ENCODE results near the gene LMOD2. TPM values are rescaled to one million over a fixed set of nuclear protein-coding genes. Genes with fewer than 3 reads are reported as not detected.
A peak's percentile ranks its signal among the peaks of the same experiment; 100 is the strongest.

The LMOD2 gene
- total and polyA plus RNA-seq, 2 donors (not counting 3 experiments of a cell fraction or from before 2014, with no cell fraction given) = not detected

- H3K27ac ChIP-seq (ENCODE audit: insufficient read depth, low read depth, low read length) = no peak overlapping the region
- intact Hi-C loops (cut with micrococcal nuclease) (no loop called here), dilution Hi-C loops (cut with MboI; ENCODE audit: extremely low pct_ligation_motif_present, low sequenced_read_pairs) (no loop called here)
- no peaks in the 10 kb centered on the region for H3K9me1 ChIP-seq (replicated peaks; ENCODE audit: control insufficient read depth, extremely low read depth, insufficient read depth, low read length)
- H3K27me3 ChIP-seq (ENCODE audit: control insufficient read depth in 2 of 2, insufficient read depth in 2 of 2, low read length in 2 of 2) = no peaks in the 10 kb centered on the region
- DNase-seq (ENCODE audit: low read depth, low spot score) (no peak), FAIRE-seq (no peak)
- CTCF ChIA-PET = interaction anchor here (4.4 to 4.8 kb wide), 2 partner anchors 12 to 35 kb away, joined by 21 to 25 read pairs; no protein-coding TSS in a partner anchor
- H3K4me3 ChIP-seq (replicated peaks in 1 of 3; ENCODE audit: insufficient read depth in 1 of 3, low read depth in 1 of 3, low read length in 3 of 3) = no peak overlapping the region
- H2AFZ ChIP-seq (ENCODE audit: low read depth, low read length) = no peak overlapping the region
- no peak overlapping the region for H3K4me2 ChIP-seq (ENCODE audit: insufficient read depth, low read length)
- POLR2A ChIA-PET = no interaction called here
- no peaks in the 10 kb centered on the region for H3K79me2 ChIP-seq (ENCODE audit: control insufficient read depth, insufficient read depth, low read length)
- H4K20me1 ChIP-seq (replicated peaks; ENCODE audit: control insufficient read depth, extremely low read depth, insufficient read depth, low read length) = no peaks in the 10 kb centered on the region
- H3K9ac ChIP-seq (replicated peaks; ENCODE audit: extremely low read depth, insufficient read depth, low read length) = no peak overlapping the region
- no TSS peak for BruUV-seq (replicated peaks)
- H3K9me3 ChIP-seq (replicated peaks; ENCODE audit: control insufficient read depth, insufficient read depth, low read length) = no peaks in the 10 kb centered on the region
- H3K36me3 ChIP-seq (ENCODE audit: control insufficient read depth in 2 of 2, extremely low read depth in 1 of 2, insufficient read depth in 2 of 2, low read length in 2 of 2) = no peaks in the 10 kb centered on the region
- H3K4me1 ChIP-seq (ENCODE audit: control insufficient read depth, extremely low read depth, insufficient read depth, low read length) = peaks cover 27% of the 10 kb centered on the region
- TF ChIP-seq GATA2 (IDR thresholded peaks at IDR 0.05; ENCODE audit: insufficient read depth, insufficient read length, low read depth, low read length) = no peak
These were observed 8.4 kb upstream of the LMOD2 start for GRCh38 chr7:123647106-123647730.

GRCh38 chr7:123649964-123650363 is 5.7 kb upstream of the LMOD2 start:
- TF ChIP-seq JUN (IDR thresholded peaks at IDR 0.05; ENCODE audit: borderline replicate concordance, insufficient read depth, insufficient read length, low read depth) = peak; percentile 41
- TF ChIP-seq FOS (IDR thresholded peaks at IDR 0.05; ENCODE audit: borderline replicate concordance, insufficient read depth, low read length) = peak; percentile 66
- TF ChIP-seq POLR2A (IDR thresholded peaks at IDR 0.05; ENCODE audit: low read depth, low read length) = no peak
- Histone ChIP-seq H3K79me2 (ENCODE audit: control insufficient read depth, insufficient read depth, low read length) (no peaks in the 10 kb centered on the region), H3K9ac (replicated peaks; ENCODE audit: extremely low read depth, insufficient read depth, low read length) (no peak overlapping the region), H3K27ac (ENCODE audit: insufficient read depth, low read depth, low read length) (no peak overlapping the region), H3K4me1 (ENCODE audit: control insufficient read depth, extremely low read depth, insufficient read depth, low read length) (peaks cover 11% of the 10 kb centered on the region), H3K27me3 (ENCODE audit: control insufficient read depth in 2 of 2, insufficient read depth in 2 of 2, low read length in 2 of 2) (no peaks in the 10 kb centered on the region), H3K4me2 (ENCODE audit: insufficient read depth, low read length) (peak overlapping the region; percentile 44), H4K20me1 (replicated peaks; ENCODE audit: control insufficient read depth, extremely low read depth, insufficient read depth, low read length) (no peaks in the 10 kb centered on the region), H3K36me3 (ENCODE audit: control insufficient read depth in 2 of 2, extremely low read depth in 1 of 2, insufficient read depth in 2 of 2, low read length in 2 of 2) (no peaks in the 10 kb centered on the region), H2AFZ (ENCODE audit: low read depth, low read length) (peak overlapping the region; percentile 52), H3K4me3 (replicated peaks in 1 of 3; ENCODE audit: insufficient read depth in 1 of 3, low read depth in 1 of 3, low read length in 3 of 3) (no peak overlapping the region), H3K9me3 (replicated peaks; ENCODE audit: control insufficient read depth, insufficient read depth, low read length) (no peaks in the 10 kb centered on the region), H3K9me1 (replicated peaks; ENCODE audit: control insufficient read depth, extremely low read depth, insufficient read depth, low read length) (no peaks in the 10 kb centered on the region)
- DNase-seq (ENCODE audit: low read depth, low spot score) (peak; percentile 46), FAIRE-seq (peak; percentile 55)
- intact Hi-C loops (cut with micrococcal nuclease) = no loop called here
- dilution Hi-C loops (cut with MboI; ENCODE audit: extremely low pct_ligation_motif_present, low sequenced_read_pairs) = no loop called here
- POLR2A ChIA-PET = interaction anchor here (1.0 kb wide), 1 partner anchor 99 kb away, joined by 3 read pairs; the partner anchor contains the start of gene WASL
- CTCF ChIA-PET = interaction anchor here (0.8 to 4.8 kb wide), 5 partner anchors 14 to 51 kb away, joined by 4 to 21 read pairs (median 5); no protein-coding TSS in a partner anchor
- BruUV-seq (replicated peaks) = no TSS peak
